ENCODE results near the gene DNAH10.

DNA sequence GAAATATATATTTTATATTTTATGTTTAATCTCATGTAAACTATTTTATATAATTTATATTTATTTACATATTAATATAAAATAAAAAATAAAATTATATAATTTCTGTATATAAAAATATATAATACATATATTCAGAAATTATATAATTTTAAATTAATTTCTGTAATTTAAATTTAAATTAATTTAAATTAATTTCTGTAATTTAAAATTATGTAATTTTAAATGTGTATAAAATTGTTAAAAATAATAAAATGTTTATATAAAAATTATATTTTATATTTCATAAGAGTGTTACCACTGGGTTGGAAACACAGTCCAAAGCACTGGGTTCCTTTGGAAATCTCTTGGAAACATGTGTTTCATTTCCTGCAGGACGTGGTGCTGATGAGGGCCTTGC is 94.6 kb downstream of the DNAH10 start:
- TF ChIP-seq, protein P1, sequence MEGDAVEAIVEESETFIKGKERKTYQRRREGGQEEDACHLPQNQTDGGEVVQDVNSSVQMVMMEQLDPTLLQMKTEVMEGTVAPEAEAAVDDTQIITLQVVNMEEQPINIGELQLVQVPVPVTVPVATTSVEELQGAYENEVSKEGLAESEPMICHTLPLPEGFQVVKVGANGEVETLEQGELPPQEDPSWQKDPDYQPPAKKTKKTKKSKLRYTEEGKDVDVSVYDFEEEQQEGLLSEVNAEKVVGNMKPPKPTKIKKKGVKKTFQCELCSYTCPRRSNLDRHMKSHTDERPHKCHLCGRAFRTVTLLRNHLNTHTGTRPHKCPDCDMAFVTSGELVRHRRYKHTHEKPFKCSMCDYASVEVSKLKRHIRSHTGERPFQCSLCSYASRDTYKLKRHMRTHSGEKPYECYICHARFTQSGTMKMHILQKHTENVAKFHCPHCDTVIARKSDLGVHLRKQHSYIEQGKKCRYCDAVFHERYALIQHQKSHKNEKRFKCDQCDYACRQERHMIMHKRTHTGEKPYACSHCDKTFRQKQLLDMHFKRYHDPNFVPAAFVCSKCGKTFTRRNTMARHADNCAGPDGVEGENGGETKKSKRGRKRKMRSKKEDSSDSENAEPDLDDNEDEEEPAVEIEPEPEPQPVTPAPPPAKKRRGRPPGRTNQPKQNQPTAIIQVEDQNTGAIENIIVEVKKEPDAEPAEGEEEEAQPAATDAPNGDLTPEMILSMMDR (conservative IDR thresholded peaks at IDR 0.05) = no peak
- TF ChIP-seq EZH2 (IDR thresholded peaks at IDR 0.05; ENCODE audit: low read depth) = no peak
